Keratinocyte (primary cell): ENCODE data around the gene CFL1.

Source experiments
- CTCF ChIP-seq, 3 experiments: IDR thresholded peaks in 1 of 3; conservative IDR thresholded peaks in 1 of 3; optimal IDR thresholded peaks in 1 of 3; 2 replicates in 2 of 3; 3 replicates in 1 of 3; pipeline versions ENCODE3 to v1.5.1; 2011; ENCODE audit warnings: low read length in 3 of 3, mild to moderate bottlenecking in 3 of 3, moderate library complexity in 2 of 3, control low read depth in 1 of 3, inconsistent platforms in 1 of 3; ENCODE audit not compliant: insufficient read depth in 2 of 3; ENCODE audit errors: extremely low read depth in 1 of 3
- EZH2 ChIP-seq: IDR thresholded peaks from one replicate; pipeline ENCODE4 v1.6.1; 2012; ENCODE audit warnings: inconsistent platforms, mild to moderate bottlenecking, low read length, moderate library complexity

GRCh38 chr11:65886826-65887722 is 29.1 kb upstream of the CFL1 start:
- TF ChIP-seq CTCF (optimal IDR thresholded peaks at IDR 0.05 in 1 of 3, IDR thresholded peaks at IDR 0.05 in 1 of 3, conservative IDR thresholded peaks at IDR 0.05 in 1 of 3; ENCODE audit: extremely low read depth in 1 of 3, insufficient read depth in 2 of 3, low read length in 3 of 3) (no peak), EZH2 (no peak)
